Measurements from ENCODE around the gene ZNF264.

Gene ZNF264

DNA sequence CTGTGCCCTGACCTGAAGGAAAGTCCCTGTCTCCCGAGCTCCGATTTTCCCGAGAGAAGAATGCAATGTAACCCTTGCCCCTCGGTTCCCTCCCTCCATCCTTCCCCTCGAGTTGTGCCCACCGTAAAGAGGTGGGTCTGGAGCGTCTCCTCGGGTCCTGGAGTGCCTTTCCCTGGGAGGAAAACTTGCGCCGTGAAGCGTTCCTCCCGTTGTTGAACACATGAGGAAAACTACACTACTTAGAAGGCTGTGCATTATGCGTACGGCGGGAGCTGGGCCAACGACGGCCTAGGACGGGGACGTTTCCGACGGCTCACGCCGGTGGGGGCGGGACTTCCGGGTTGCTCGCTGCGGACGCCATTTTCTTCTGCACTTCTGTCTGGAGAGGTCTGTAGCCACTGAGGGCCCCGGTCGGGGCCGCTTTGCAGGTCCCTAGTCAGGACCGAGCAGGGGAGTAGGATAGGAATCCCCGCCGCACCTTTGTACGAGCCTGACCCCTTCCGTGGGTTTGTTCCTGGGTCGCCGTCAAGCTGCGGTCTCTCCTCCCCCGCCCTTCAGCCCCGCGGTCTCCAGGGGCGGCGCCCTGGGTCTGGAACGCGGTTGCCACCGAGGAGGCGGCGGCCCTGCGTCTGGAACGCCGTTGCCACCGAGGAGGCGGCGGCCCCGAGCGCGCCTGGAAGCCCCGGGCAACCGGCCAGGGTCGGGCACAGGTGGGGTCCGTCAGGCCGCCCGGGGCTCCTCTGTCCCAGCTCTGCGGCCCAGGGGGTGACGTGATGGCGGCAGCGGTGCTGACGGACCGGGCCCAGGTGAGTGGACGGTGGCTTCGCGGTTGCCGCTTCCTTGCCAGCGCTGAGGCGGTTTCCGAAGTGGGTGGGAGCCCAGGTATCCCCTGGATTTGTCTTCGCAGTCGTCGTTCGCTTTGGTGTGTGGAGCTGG, at the start of gene ZNF264:
ZNF264 (plus strand) TSS at position 360 of the 936 bp plus-strand sequence; CDS start at position 774, 414 bp downstream.
- peak within 1 kb of the TSS; percentile 88 for H3K27ac ChIP-seq
- H3K4me3 ChIP-seq (ENCODE audit: low read depth in 1 of 2, low read length in 1 of 2), result peak within 1 kb of the TSS; percentile 88 to 95
- peaks cover 10% of the 10 kb centered on the region for H3K9me3 ChIP-seq
- no peaks in the 10 kb centered on the region for H3K27me3 ChIP-seq
- no peak for TF ChIP-seq CTCF (IDR thresholded peaks at IDR 0.05)
- H3K36me3 ChIP-seq, result peaks cover 34% of the 10 kb centered on the region
- H3K4me1 ChIP-seq (ENCODE audit: control insufficient read depth in 1 of 2, insufficient read depth in 1 of 2, low read depth in 1 of 2, low read length in 1 of 2), result peaks cover 18 to 21% of the 10 kb centered on the region in 2 experiments

DNA sequence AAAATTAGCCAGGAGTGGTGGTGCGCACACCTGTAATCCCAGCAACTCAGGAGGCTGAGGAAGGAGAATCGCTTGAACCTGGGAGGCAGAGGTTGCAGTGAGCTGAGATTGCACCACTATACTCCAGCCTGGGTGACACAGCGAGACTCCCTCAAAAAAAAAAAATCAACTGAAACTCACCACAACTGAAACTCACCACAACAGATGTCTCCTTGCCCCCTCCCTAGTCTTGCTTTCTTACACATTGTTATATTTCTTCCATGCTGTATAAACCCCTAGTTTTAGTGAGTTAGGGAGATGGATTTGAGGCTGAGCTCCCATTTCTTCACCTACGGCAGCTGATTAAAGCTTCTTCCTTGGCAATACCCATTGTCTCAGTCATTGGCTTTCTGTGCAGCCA, 49.6 kb upstream of the ZNF264 start:
- no peaks in the 10 kb centered on the region for H3K4me1 ChIP-seq (ENCODE audit: control insufficient read depth in 1 of 2, insufficient read depth in 1 of 2, low read depth in 1 of 2, low read length in 1 of 2)
- H3K4me3 ChIP-seq (ENCODE audit: low read depth in 1 of 2, low read length in 1 of 2), result no peak overlapping the region
- no peaks in the 10 kb centered on the region for H3K27me3 ChIP-seq
- TF ChIP-seq CTCF (IDR thresholded peaks at IDR 0.05), result no peak
- no peaks in the 10 kb centered on the region for H3K36me3 ChIP-seq
- H3K27ac ChIP-seq, result no peak overlapping the region
- peaks cover 15% of the 10 kb centered on the region for H3K9me3 ChIP-seq

GRCh38 chr19:57152921-57153320, 38.4 kb upstream of the ZNF264 start:
- Histone ChIP-seq H3K9me3 (peaks cover 4% of the 10 kb centered on the region), H3K4me3 (ENCODE audit: low read depth in 1 of 2, low read length in 1 of 2) (no peak overlapping the region), H3K36me3 (no peaks in the 10 kb centered on the region), H3K4me1 (ENCODE audit: control insufficient read depth in 1 of 2, insufficient read depth in 1 of 2, low read depth in 1 of 2, low read length in 1 of 2) (no peaks in the 10 kb centered on the region), H3K27ac (no peak overlapping the region), H3K27me3 (no peaks in the 10 kb centered on the region)
- no peak for TF ChIP-seq CTCF (IDR thresholded peaks at IDR 0.05)

GRCh38 chr19:57161985-57162539, 29.2 kb upstream of the ZNF264 start:
- no peak overlapping the region for H3K4me3 ChIP-seq (ENCODE audit: low read depth in 1 of 2, low read length in 1 of 2)
- no peaks in the 10 kb centered on the region for H3K27me3 ChIP-seq
- H3K36me3 ChIP-seq, result no peaks in the 10 kb centered on the region
- H3K9me3 ChIP-seq, result no peaks in the 10 kb centered on the region
- no peaks in the 10 kb centered on the region for H3K4me1 ChIP-seq (ENCODE audit: control insufficient read depth in 1 of 2, insufficient read depth in 1 of 2, low read depth in 1 of 2, low read length in 1 of 2)
- no peak overlapping the region for H3K27ac ChIP-seq
- TF ChIP-seq CTCF (IDR thresholded peaks at IDR 0.05), result no peak

GRCh38 chr19:57165846-57166245, 25.5 kb upstream of the ZNF264 start:
- TF ChIP-seq CTCF (IDR thresholded peaks at IDR 0.05), result no peak
- Histone ChIP-seq H3K27ac (no peak overlapping the region), H3K4me1 (ENCODE audit: control insufficient read depth in 1 of 2, insufficient read depth in 1 of 2, low read depth in 1 of 2, low read length in 1 of 2) (no peaks in the 10 kb centered on the region), H3K27me3 (peaks cover 4% of the 10 kb centered on the region), H3K36me3 (no peaks in the 10 kb centered on the region), H3K4me3 (ENCODE audit: low read depth in 1 of 2, low read length in 1 of 2) (no peak overlapping the region), H3K9me3 (no peaks in the 10 kb centered on the region)

Measured in neutrophil (primary cell).